H9 (cell line): ENCODE results near the gene P3H2. TPM values are rescaled to one million over a fixed set of nuclear protein-coding genes. Genes with fewer than 3 reads are reported as not detected.

ENCODE experiments used
- DNase-seq: peaks from one replicate; pipeline ENCODE4 v3.0.0-alpha.2; 2017
- H2AFZ ChIP-seq: one replicate; pipeline ENCODE4 v1.6.1; 2013; ENCODE audit warnings: mild to moderate bottlenecking, low read length, control low read depth, moderate library complexity
- H2AK5ac ChIP-seq: 2 replicates; pipeline ENCODE4 v1.6.1; 2013; ENCODE audit warnings: low read length, control low read depth, mixed read lengths; ENCODE audit not compliant: insufficient read length
- H2BK120ac ChIP-seq: one replicate; pipeline ENCODE4 v1.6.1; 2013; ENCODE audit warnings: low read depth, mild to moderate bottlenecking, low read length, control low read depth, inconsistent platforms; ENCODE audit not compliant: poor library complexity, severe bottlenecking
- H2BK12ac ChIP-seq: 2 replicates; pipeline ENCODE4 v1.6.1; 2013; ENCODE audit warnings: low read length, control low read depth, mixed read lengths, low read depth; ENCODE audit not compliant: insufficient read length
- H2BK15ac ChIP-seq: 2 replicates; pipeline ENCODE4 v1.6.1; 2013; ENCODE audit warnings: low read depth, low read length, control low read depth
- H2BK20ac ChIP-seq: one replicate; pipeline ENCODE4 v1.6.1; 2013; ENCODE audit warnings: low read depth, mild to moderate bottlenecking, low read length, control low read depth, inconsistent platforms; ENCODE audit not compliant: poor library complexity, severe bottlenecking
- H2BK5ac ChIP-seq: 2 replicates; pipeline ENCODE4 v1.6.1; 2013; ENCODE audit warnings: low read length, control low read depth, mixed read lengths; ENCODE audit not compliant: insufficient read length
- H3K14ac ChIP-seq: 2 replicates; pipeline ENCODE4 v1.6.1; 2013; ENCODE audit warnings: low read length, control low read depth; ENCODE audit not compliant: insufficient read depth
- H3K18ac ChIP-seq: 2 replicates; pipeline ENCODE4 v1.6.1; 2013; ENCODE audit warnings: low read depth, mild to moderate bottlenecking, mixed read lengths, low read length, control low read depth; ENCODE audit not compliant: insufficient read length
- H3K23ac ChIP-seq: 2 replicates; pipeline ENCODE4 v1.6.1; 2013; ENCODE audit warnings: low read length, control low read depth, mixed read lengths, low read depth; ENCODE audit not compliant: insufficient read length
- H3K23me2 ChIP-seq: 2 replicates; pipeline ENCODE4 v1.6.1; 2013; ENCODE audit warnings: low read depth, mild to moderate bottlenecking, mixed read lengths, low read length, control low read depth; ENCODE audit not compliant: insufficient read length, poor library complexity, severe bottlenecking
- H3K27ac ChIP-seq: 2 replicates; pipeline ENCODE4 v1.5.1; 2013; ENCODE audit warnings: low read length, control low read depth, mixed read lengths, low read depth; ENCODE audit not compliant: insufficient read length
- H3K27me3 ChIP-seq: 2 replicates; pipeline ENCODE4 v1.6.1; 2013; ENCODE audit warnings: low read length, control low read depth, inconsistent platforms; ENCODE audit not compliant: insufficient read depth
- H3K4ac ChIP-seq: 2 replicates; pipeline ENCODE4 v1.6.1; 2013; ENCODE audit warnings: low read depth, mild to moderate bottlenecking, control low read depth, inconsistent platforms, low read length, moderate library complexity
- H3K4me1 ChIP-seq: 2 replicates; pipeline ENCODE4 v1.6.1; 2013; ENCODE audit warnings: low read length, control low read depth, inconsistent platforms; ENCODE audit not compliant: insufficient read depth
- H3K4me2 ChIP-seq: 2 replicates; pipeline ENCODE4 v1.6.1; 2013; ENCODE audit warnings: low read length, control low read depth, mixed read lengths; ENCODE audit not compliant: insufficient read length, insufficient read depth
- H3K56ac ChIP-seq: 2 replicates; pipeline ENCODE4 v1.6.1; 2013; ENCODE audit warnings: low read depth, mild to moderate bottlenecking, mixed read lengths, low read length, control low read depth; ENCODE audit not compliant: insufficient read length
- H3K79me1 ChIP-seq: 2 replicates; pipeline ENCODE4 v1.6.1; 2013; ENCODE audit warnings: low read depth, mild to moderate bottlenecking, moderate library complexity, low read length, control low read depth, inconsistent platforms; ENCODE audit not compliant: insufficient read depth, poor library complexity, severe bottlenecking
- H3K79me2 ChIP-seq: 2 replicates; pipeline ENCODE4 v1.6.1; 2013; ENCODE audit warnings: low read length, control low read depth, inconsistent platforms; ENCODE audit not compliant: insufficient read depth
- H3K9ac ChIP-seq: 2 replicates; pipeline ENCODE4 v1.6.1; 2013; ENCODE audit warnings: low read length, control low read depth, mixed read lengths; ENCODE audit not compliant: insufficient read length; ENCODE audit errors: extremely low read depth
- H3K9me3 ChIP-seq: one replicate; pipeline ENCODE4 v1.6.1; 2013; ENCODE audit warnings: low read depth, low read length, inconsistent platforms; ENCODE audit not compliant: control insufficient read depth
- H3T11ph ChIP-seq: one replicate; pipeline ENCODE4 v1.6.1; 2013; ENCODE audit warnings: mild to moderate bottlenecking, low read length, control low read depth, inconsistent platforms
- H4K20me1 ChIP-seq: one replicate; pipeline ENCODE4 v1.6.1; 2013; ENCODE audit not compliant: control insufficient read depth, insufficient read length, insufficient read depth
- H4K5ac ChIP-seq: 2 replicates; pipeline ENCODE4 v1.6.1; 2013; ENCODE audit warnings: low read depth, mild to moderate bottlenecking, mixed read lengths, low read length, control low read depth; ENCODE audit not compliant: insufficient read length
- H4K8ac ChIP-seq: replicated peaks from 2 replicates; pipeline ENCODE4 v1.6.1; 2013; ENCODE audit warnings: low read length, control low read depth, mixed read lengths, low read depth; ENCODE audit not compliant: insufficient read length
- H4K91ac ChIP-seq: 2 replicates; pipeline ENCODE4 v1.6.1; 2013; ENCODE audit warnings: low read depth, mild to moderate bottlenecking, moderate library complexity, mixed read lengths, low read length, control low read depth; ENCODE audit not compliant: insufficient read length
- H3K27ac Mint-ChIP-seq, 3 experiments: 2 replicates in 2 of 3; 3 replicates in 1 of 3; pipeline ENCODE4 v1.8.0; 2020 to 2021; ENCODE audit warnings: mixed read lengths in 3 of 3, mild to moderate bottlenecking in 1 of 3, moderate library complexity in 1 of 3
- H3K27me3 Mint-ChIP-seq: 2 replicates; pipeline ENCODE4 v1.8.0; 2021; ENCODE audit warnings: low read depth, mild to moderate bottlenecking, moderate library complexity, mixed read lengths
- H3K36me3 Mint-ChIP-seq, 3 experiments: 2 replicates in 2 of 3; 3 replicates in 1 of 3; pipeline ENCODE4 v1.8.0; 2020 to 2021; ENCODE audit warnings: low read depth in 3 of 3, mixed read lengths in 3 of 3; ENCODE audit not compliant: insufficient read depth in 1 of 3
- H3K4me1 Mint-ChIP-seq, 2 experiments: 2 replicates each; pipeline ENCODE4 v1.8.0; 2020; ENCODE audit warnings: mixed read lengths in 2 of 2
- H3K4me3 Mint-ChIP-seq, 2 experiments: 2 replicates in 1 of 2; 3 replicates in 1 of 2; pipeline ENCODE4 v1.8.0; 2020 to 2021; ENCODE audit warnings: mild to moderate bottlenecking in 2 of 2, mixed read lengths in 2 of 2, moderate library complexity in 1 of 2
- H3K9me3 Mint-ChIP-seq, 2 experiments: 2 replicates in 1 of 2; 3 replicates in 1 of 2; pipeline ENCODE4 v1.8.0; 2020; ENCODE audit warnings: mild to moderate bottlenecking in 2 of 2, mixed read lengths in 2 of 2, moderate library complexity in 1 of 2
- CTCF ChIP-seq: fragments of 200-600 bp; sonication (generic); conservative IDR thresholded peaks from 3 replicates; pipeline ENCODE4 v1.8.0; 2021; ENCODE audit warnings: antibody characterized with exemption, mild to moderate bottlenecking
- WGBS: extraction: QIAGEN DNeasy Blood & Tissue Kit; methylation state at CpG from one replicate; pipeline ENCODE4 v1.1.7; 2013; ENCODE audit warnings: missing lambda C conversion rate, low lambda C conversion rate, mixed read lengths; ENCODE audit not compliant: insufficient read length; ENCODE audit errors: extremely low coverage; 5-methylcytosine and 5-hydroxymethylcytosine counted together
- total RNA-seq: library from RNA; stranded (reverse); gene quantifications from 2 replicates; pipeline ENCODE4 v1.2.1, GENCODE V29; 2021

P3H2 gene
- total RNA-seq, 1 experiment from 2014 or later: 41.5 TPM

- Histone ChIP-seq H4K8ac (no peak overlapping the region), H2AFZ (no peak overlapping the region), H3K23me2 (no peaks in the 10 kb centered on the region), H3K18ac (no peak overlapping the region), H3K56ac (no peak overlapping the region), H3T11ph (no peak overlapping the region), H3K14ac (no peak overlapping the region), H3K9ac (no peak overlapping the region), H3K79me2 (peaks cover 1% of the 10 kb centered on the region; the same call in 1 of the 2 replicates), H3K4me2 (no peak overlapping the region), H2BK12ac (no peak overlapping the region), H2BK20ac (no peak overlapping the region), H3K4me1 (no peaks in the 10 kb centered on the region), H4K91ac (no peak overlapping the region), H3K9me3 (no peaks in the 10 kb centered on the region), H4K5ac (no peak overlapping the region), H2BK5ac (no peak overlapping the region), H3K27ac (no peak overlapping the region), H3K4ac (no peak overlapping the region), H2BK15ac (no peak overlapping the region), H3K27me3 (no peaks in the 10 kb centered on the region), H3K23ac (no peak overlapping the region), H2BK120ac (no peak overlapping the region), H2AK5ac (no peak overlapping the region), H3K79me1 (no peaks in the 10 kb centered on the region), H4K20me1 (no peaks in the 10 kb centered on the region)
- peak; percentile 93 for TF ChIP-seq CTCF
- no peaks in the 10 kb centered on the region; a peak in 2 of 5 replicates for H3K9me3 Mint-ChIP-seq
- H3K4me3 Mint-ChIP-seq: no peak overlapping the region
- H3K4me1 Mint-ChIP-seq: peaks cover 2 to 18% of the 10 kb centered on the region in 2 experiments; a peak in 2 of 4 replicates
- DNase-seq: no peak
- H3K36me3 Mint-ChIP-seq: peaks cover 8 to 47% (median 47%) of the 10 kb centered on the region in 3 experiments; a peak in 6 of 7 replicates
- H3K27me3 Mint-ChIP-seq: no peaks in the 10 kb centered on the region
- no peak overlapping the region for H3K27ac Mint-ChIP-seq
- WGBS: no CpG with 5 or more reads among the region's 5 CpGs
These were observed 153.3 kb downstream of the P3H2 start for GRCh38 chr3:189967254-189967865.
